Mesenchymal stem cell (in vitro differentiated cells and primary cell): ENCODE measurements around the gene ST13.
"Not testable (repeated sequence)": the region's sequence is repeated elsewhere in the genome, so short reads cannot be mapped to it uniquely, and the experiment has no call there.

Experiments
- DNase-seq: peaks from one replicate; pipeline ENCODE4 v3.0.0-alpha.2; 2013
- H2AFZ ChIP-seq: one replicate; pipeline ENCODE4 v1.6.1; 2013; ENCODE audit warnings: low read depth, mild to moderate bottlenecking, control low read depth, inconsistent platforms, low read length, moderate library complexity
- H2AK5ac ChIP-seq: 2 replicates; pipeline ENCODE4 v1.6.1; 2013; ENCODE audit warnings: low read length, moderate library complexity, mild to moderate bottlenecking, inconsistent platforms; ENCODE audit not compliant: severe bottlenecking
- H2BK120ac ChIP-seq: one replicate; pipeline ENCODE4 v1.6.1; 2013; ENCODE audit warnings: low read depth, mild to moderate bottlenecking, inconsistent platforms, low read length, moderate library complexity
- H2BK12ac ChIP-seq, 2 experiments: one replicate each; pipeline ENCODE4 v1.6.1; 2013; ENCODE audit warnings: inconsistent platforms in 2 of 2, low read length in 2 of 2, mild to moderate bottlenecking in 2 of 2, moderate library complexity in 2 of 2, control low read depth in 1 of 2
- H2BK15ac ChIP-seq: one replicate; pipeline ENCODE4 v1.6.1; 2013; ENCODE audit warnings: mild to moderate bottlenecking, low read depth, inconsistent platforms; ENCODE audit not compliant: poor library complexity, severe bottlenecking
- H2BK5ac ChIP-seq: 2 replicates; pipeline ENCODE4 v1.6.1; 2013; ENCODE audit warnings: low read depth, mild to moderate bottlenecking, low read length, control low read depth, inconsistent platforms; ENCODE audit not compliant: poor library complexity, severe bottlenecking
- H3K14ac ChIP-seq, 2 experiments: one replicate each; pipeline ENCODE4 v1.6.1; 2013; ENCODE audit warnings: inconsistent platforms in 2 of 2, low read length in 2 of 2, control low read depth in 1 of 2, mild to moderate bottlenecking in 1 of 2, moderate library complexity in 1 of 2
- H3K18ac ChIP-seq, 2 experiments: one replicate each; pipeline ENCODE4 v1.6.1; 2013; ENCODE audit warnings: inconsistent platforms in 2 of 2, low read length in 2 of 2, control low read depth in 1 of 2, low read depth in 1 of 2, mild to moderate bottlenecking in 1 of 2
- H3K23ac ChIP-seq, 2 experiments: one replicate each; pipeline ENCODE4 v1.6.1; 2013; ENCODE audit warnings: inconsistent platforms in 2 of 2, low read length in 2 of 2, mild to moderate bottlenecking in 2 of 2, moderate library complexity in 2 of 2, control low read depth in 1 of 2
- H3K27ac ChIP-seq: 2 replicates; pipeline ENCODE4 v1.5.1; 2013; ENCODE audit warnings: mild to moderate bottlenecking, moderate library complexity, low read length, control low read depth, inconsistent platforms; ENCODE audit not compliant: poor library complexity, severe bottlenecking
- H3K27me3 ChIP-seq, 2 experiments: 2 replicates each; pipeline versions ENCODE4 v1.6.1 to v1.7.0; 2013; ENCODE audit warnings: low read length in 2 of 2, mild to moderate bottlenecking in 2 of 2, moderate library complexity in 2 of 2, control low read depth in 1 of 2, inconsistent platforms in 1 of 2; ENCODE audit not compliant: control insufficient read depth in 1 of 2, insufficient read depth in 1 of 2
- H3K36me3 ChIP-seq, 2 experiments: 2 replicates each; pipeline versions ENCODE4 v1.6.1 to v1.7.0; 2013; ENCODE audit warnings: low read length in 2 of 2, control low read depth in 1 of 2, inconsistent platforms in 1 of 2, low read depth in 1 of 2, mild to moderate bottlenecking in 1 of 2; ENCODE audit not compliant: insufficient read depth in 2 of 2, control insufficient read depth in 1 of 2
- H3K4ac ChIP-seq, 2 experiments: one replicate each; pipeline ENCODE4 v1.6.1; 2013; ENCODE audit warnings: inconsistent platforms in 2 of 2, low read length in 2 of 2, mild to moderate bottlenecking in 2 of 2, moderate library complexity in 2 of 2, control low read depth in 1 of 2, low read depth in 1 of 2
- H3K4me1 ChIP-seq: 2 replicates; pipeline ENCODE4 v1.6.1; 2013; ENCODE audit warnings: low read depth, low read length, control low read depth; ENCODE audit not compliant: control insufficient read depth, insufficient read depth
- H3K4me2 ChIP-seq: 2 replicates; pipeline ENCODE4 v1.6.1; 2013; ENCODE audit warnings: low read length, mild to moderate bottlenecking, inconsistent platforms; ENCODE audit not compliant: poor library complexity, severe bottlenecking
- H3K4me3 ChIP-seq, 2 experiments: 2 replicates each; pipeline versions ENCODE4 v1.5.1 to v1.7.0; 2013; ENCODE audit warnings: low read length in 2 of 2, mild to moderate bottlenecking in 2 of 2, control low read depth in 1 of 2, low read depth in 1 of 2; ENCODE audit not compliant: insufficient read depth in 1 of 2
- H3K79me1 ChIP-seq: replicated peaks from 2 replicates; pipeline ENCODE4 v1.6.1; 2013; ENCODE audit warnings: mild to moderate bottlenecking, control low read depth, low read length, inconsistent platforms; ENCODE audit not compliant: poor library complexity, severe bottlenecking
- H3K9ac ChIP-seq: 2 replicates; pipeline ENCODE4 v1.7.0; 2013; ENCODE audit warnings: mild to moderate bottlenecking, low read length, moderate library complexity
- H3K9me3 ChIP-seq: 2 replicates; pipeline ENCODE4 v1.7.0; 2013; ENCODE audit warnings: mild to moderate bottlenecking, low read length; ENCODE audit not compliant: control insufficient read depth
- H4K8ac ChIP-seq: one replicate; pipeline ENCODE4 v1.6.1; 2013; ENCODE audit warnings: inconsistent platforms, mild to moderate bottlenecking, low read length, moderate library complexity
- H4K91ac ChIP-seq: one replicate; pipeline ENCODE4 v1.6.1; 2013; ENCODE audit warnings: mild to moderate bottlenecking, low read length, inconsistent platforms
- WGBS: methylation state at CpG from one replicate; pipeline ENCODE4 v1.1.7; 2013; ENCODE audit warnings: mixed read lengths; 5-methylcytosine and 5-hydroxymethylcytosine counted together

ST13 gene

GRCh38 chr22:40845816-40846215 is 10.6 kb downstream of the ST13 start:
- WGBS, result 97% methylated on average over 10 of the region's 11 CpGs
- H3K27me3 ChIP-seq, H3K27ac ChIP-seq, H3K23ac ChIP-seq, H3K4ac ChIP-seq, H3K18ac ChIP-seq, H2BK5ac ChIP-seq, H2BK120ac ChIP-seq, H2AFZ ChIP-seq, H2AK5ac ChIP-seq, H3K4me1 ChIP-seq, H3K9me3 ChIP-seq, H3K4me2 ChIP-seq, H2BK12ac ChIP-seq, H3K9ac ChIP-seq, H4K8ac ChIP-seq, DNase-seq, H2BK15ac ChIP-seq, H4K91ac ChIP-seq, H3K14ac ChIP-seq, H3K4me3 ChIP-seq: not testable (repeated sequence)
- peaks cover 33 to 99% of the 10 kb centered on the region in 2 experiments for H3K36me3 ChIP-seq
- peaks cover 17% of the 10 kb centered on the region for H3K79me1 ChIP-seq

- Histone ChIP-seq H3K23ac (no peak overlapping the region), H3K36me3 (peaks cover 32 to 99% of the 10 kb centered on the region in 2 experiments), H4K8ac (no peak overlapping the region), H3K4ac (no peak overlapping the region), H3K9me3 (no peaks in the 10 kb centered on the region), H3K27me3 (no peaks in the 10 kb centered on the region), H3K9ac (no peak overlapping the region), H2BK5ac (no peak overlapping the region), H3K4me3 (no peak overlapping the region), H3K18ac (no peak overlapping the region), H3K14ac (no peak overlapping the region), H3K79me1 (peaks cover 17% of the 10 kb centered on the region), H2AK5ac (no peak overlapping the region), H2BK12ac (no peak overlapping the region), H2BK15ac (no peak overlapping the region), H3K4me2 (no peak overlapping the region), H2AFZ (no peak overlapping the region), H3K27ac (no peak overlapping the region), H3K4me1 (peaks cover 1% of the 10 kb centered on the region), H2BK120ac (no peak overlapping the region), H4K91ac (no peak overlapping the region)
- DNase-seq, result no peak
- WGBS, result no CpG with 5 or more reads among the region's 3 CpGs
These were observed 11.5 kb downstream of the ST13 start for GRCh38 chr22:40844951-40845350.

GRCh38 chr22:40838486-40838885 is 18.0 kb downstream of the ST13 start:
- WGBS, result 94% methylated on average over 3 of the region's 3 CpGs

GRCh38 chr22:40834619-40835018 is 21.8 kb downstream of the ST13 start:
- no peak overlapping the region for H3K23ac ChIP-seq
- no peak overlapping the region for H3K18ac ChIP-seq
- no peaks in the 10 kb centered on the region for H3K4me1 ChIP-seq
- peaks cover 11% of the 10 kb centered on the region for H3K79me1 ChIP-seq
- H3K27me3 ChIP-seq, result no peaks in the 10 kb centered on the region
- no peak overlapping the region for H3K4ac ChIP-seq
- H4K91ac ChIP-seq, result no peak overlapping the region
- no peak overlapping the region for H2AFZ ChIP-seq
- H3K9me3 ChIP-seq, result no peaks in the 10 kb centered on the region
- no peak overlapping the region for H2AK5ac ChIP-seq
- no peak for DNase-seq
- H3K14ac ChIP-seq, result no peak overlapping the region
- no peak overlapping the region for H2BK12ac ChIP-seq
- H3K4me2 ChIP-seq, result no peak overlapping the region
- WGBS, result 100% methylated on average over 1 of the region's 3 CpGs
- H2BK15ac ChIP-seq, result no peak overlapping the region
- no peak overlapping the region for H3K4me3 ChIP-seq
- H3K9ac ChIP-seq, result no peak overlapping the region
- H3K36me3 ChIP-seq, result peaks cover 27 to 96% of the 10 kb centered on the region in 2 experiments
- H4K8ac ChIP-seq, result no peak overlapping the region
- H2BK5ac ChIP-seq, result no peak overlapping the region
- no peak overlapping the region for H3K27ac ChIP-seq
- H2BK120ac ChIP-seq, result no peak overlapping the region

More at GRCh38 chr22:40838486-40838885, 18.0 kb downstream of the ST13 start:
- Histone ChIP-seq H3K18ac (no peak overlapping the region), H3K9ac (no peak overlapping the region), H3K4me3 (no peak overlapping the region), H3K14ac (no peak overlapping the region), H3K23ac (no peak overlapping the region), H3K27ac (no peak overlapping the region), H4K8ac (no peak overlapping the region), H3K4ac (no peak overlapping the region), H3K4me2 (no peak overlapping the region), H2BK120ac (no peak overlapping the region), H3K9me3 (no peaks in the 10 kb centered on the region), H3K4me1 (peaks cover 1% of the 10 kb centered on the region), H2AK5ac (no peak overlapping the region), H3K27me3 (no peaks in the 10 kb centered on the region), H3K79me1 (peaks cover 15% of the 10 kb centered on the region), H2BK15ac (no peak overlapping the region), H2BK12ac (no peak overlapping the region), H4K91ac (no peak overlapping the region), H3K36me3 (peaks cover 26 to 99% of the 10 kb centered on the region in 2 experiments), H2AFZ (no peak overlapping the region), H2BK5ac (no peak overlapping the region)
- no peak for DNase-seq
